ENCODE data around the gene ZSCAN32.
A peak's percentile ranks its signal among the peaks of the same experiment; 100 is the strongest.

Gene ZSCAN32

DNA sequence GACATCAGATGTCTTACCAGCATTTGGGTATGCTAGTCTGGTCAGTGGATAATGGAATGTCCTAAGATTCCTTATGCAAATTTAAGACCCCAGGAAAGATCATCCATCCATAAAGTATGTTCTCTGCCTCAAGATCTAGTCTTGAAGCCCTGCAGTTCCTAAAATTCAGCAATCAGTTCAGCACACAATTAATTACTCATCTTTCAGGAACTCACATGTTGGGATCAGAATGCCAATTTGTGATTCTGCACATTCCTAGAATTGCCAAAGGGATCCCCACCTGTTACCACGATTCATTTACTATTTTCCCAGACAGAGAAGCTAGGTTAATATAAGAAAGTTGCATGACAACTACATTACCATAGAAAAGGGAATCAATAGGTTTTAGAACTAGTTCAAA is 41.9 kb downstream of the ZSCAN32 start:
- TF ChIP-seq, protein P1, sequence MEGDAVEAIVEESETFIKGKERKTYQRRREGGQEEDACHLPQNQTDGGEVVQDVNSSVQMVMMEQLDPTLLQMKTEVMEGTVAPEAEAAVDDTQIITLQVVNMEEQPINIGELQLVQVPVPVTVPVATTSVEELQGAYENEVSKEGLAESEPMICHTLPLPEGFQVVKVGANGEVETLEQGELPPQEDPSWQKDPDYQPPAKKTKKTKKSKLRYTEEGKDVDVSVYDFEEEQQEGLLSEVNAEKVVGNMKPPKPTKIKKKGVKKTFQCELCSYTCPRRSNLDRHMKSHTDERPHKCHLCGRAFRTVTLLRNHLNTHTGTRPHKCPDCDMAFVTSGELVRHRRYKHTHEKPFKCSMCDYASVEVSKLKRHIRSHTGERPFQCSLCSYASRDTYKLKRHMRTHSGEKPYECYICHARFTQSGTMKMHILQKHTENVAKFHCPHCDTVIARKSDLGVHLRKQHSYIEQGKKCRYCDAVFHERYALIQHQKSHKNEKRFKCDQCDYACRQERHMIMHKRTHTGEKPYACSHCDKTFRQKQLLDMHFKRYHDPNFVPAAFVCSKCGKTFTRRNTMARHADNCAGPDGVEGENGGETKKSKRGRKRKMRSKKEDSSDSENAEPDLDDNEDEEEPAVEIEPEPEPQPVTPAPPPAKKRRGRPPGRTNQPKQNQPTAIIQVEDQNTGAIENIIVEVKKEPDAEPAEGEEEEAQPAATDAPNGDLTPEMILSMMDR (IDR thresholded peaks at IDR 0.05; ENCODE audit: low read depth, low read length): no peak
- peak in 1 of 2 donors; percentile 2 for DNase-seq (ENCODE audit: low read depth in 2 of 2)
- no peak overlapping the region for H3K4me3 ChIP-seq (replicated peaks in 1 of 2; ENCODE audit: low read depth in 2 of 2, low read length in 2 of 2)

DNA sequence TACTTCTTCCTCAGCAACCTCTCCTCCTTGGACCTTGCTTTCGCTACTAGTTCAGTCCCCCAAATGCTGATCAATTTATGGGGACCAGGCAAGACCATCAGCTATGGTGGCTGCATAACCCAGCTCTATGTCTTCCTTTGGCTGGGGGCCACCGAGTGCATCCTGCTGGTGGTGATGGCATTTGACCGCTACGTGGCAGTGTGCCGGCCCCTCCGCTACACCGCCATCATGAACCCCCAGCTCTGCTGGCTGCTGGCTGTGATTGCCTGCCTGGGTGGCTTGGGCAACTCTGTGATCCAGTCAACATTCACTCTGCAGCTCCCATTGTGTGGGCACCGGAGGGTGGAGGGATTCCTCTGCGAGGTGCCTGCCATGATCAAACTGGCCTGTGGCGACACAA is 44.7 kb downstream of the ZSCAN32 start:
- TF ChIP-seq, protein P1 (IDR thresholded peaks at IDR 0.05; ENCODE audit: low read depth, low read length): no peak
- H3K4me3 ChIP-seq (replicated peaks in 1 of 2; ENCODE audit: low read depth in 2 of 2, low read length in 2 of 2): no peak overlapping the region
- no peak for DNase-seq (ENCODE audit: low read depth in 2 of 2)

DNA sequence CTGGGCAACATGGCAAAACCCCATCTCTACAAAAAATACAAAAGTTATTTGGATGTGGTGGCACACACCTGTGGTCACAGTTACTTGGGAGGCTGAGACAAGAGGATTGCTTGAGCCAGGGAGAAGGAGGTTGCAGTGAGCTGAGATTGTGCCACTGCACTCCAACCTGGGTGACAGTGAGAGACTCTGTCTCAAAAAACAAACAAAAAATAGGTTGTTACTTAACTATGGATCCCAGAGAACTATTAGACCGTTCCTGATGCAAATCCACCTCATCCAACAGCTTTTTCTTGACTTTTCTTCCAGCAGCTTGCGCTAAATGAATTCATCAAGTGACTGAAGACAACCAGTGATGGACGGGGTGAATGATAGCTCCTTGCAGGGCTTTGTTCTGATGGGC is 45.2 kb downstream of the ZSCAN32 start, which contains the start of gene OR2C1:
Gene OR2C1, plus strand, starts transcription at position 301 of the 400 bp plus-strand sequence. Its CDS starts 52 bp downstream, at position 353.
- TF ChIP-seq, protein P1 (IDR thresholded peaks at IDR 0.05; ENCODE audit: low read depth, low read length): no peak
- DNase-seq (ENCODE audit: low read depth in 2 of 2): no peak
- no peak within 1 kb of the TSS for H3K4me3 ChIP-seq (replicated peaks in 1 of 2; ENCODE audit: low read depth in 2 of 2, low read length in 2 of 2)

DNA sequence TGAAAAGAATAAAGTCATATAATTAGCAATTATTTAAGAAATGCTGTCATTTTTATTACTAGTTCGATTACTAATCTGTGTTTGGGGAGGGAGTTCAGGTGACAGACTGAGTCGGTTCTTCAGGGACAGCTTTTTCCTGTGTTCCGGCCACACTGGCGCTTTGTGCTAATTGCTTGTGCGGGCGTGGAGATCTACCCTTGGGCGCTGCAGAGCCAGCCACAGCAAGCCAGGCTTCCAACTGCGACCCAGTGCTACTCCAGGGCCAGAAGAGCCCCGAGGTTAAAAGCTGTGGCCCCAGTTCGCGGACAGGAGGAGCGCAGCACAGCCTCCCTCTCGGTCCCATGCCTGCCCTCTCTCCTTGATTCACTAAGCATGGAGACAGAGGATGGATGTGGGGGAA is 51.6 kb downstream of the ZSCAN32 start:
- TF ChIP-seq, protein P1 (IDR thresholded peaks at IDR 0.05; ENCODE audit: low read depth, low read length): no peak
- DNase-seq (ENCODE audit: low read depth in 2 of 2): no peak
- no peak overlapping the region for H3K4me3 ChIP-seq (replicated peaks in 1 of 2; ENCODE audit: low read depth in 2 of 2, low read length in 2 of 2)

DNA sequence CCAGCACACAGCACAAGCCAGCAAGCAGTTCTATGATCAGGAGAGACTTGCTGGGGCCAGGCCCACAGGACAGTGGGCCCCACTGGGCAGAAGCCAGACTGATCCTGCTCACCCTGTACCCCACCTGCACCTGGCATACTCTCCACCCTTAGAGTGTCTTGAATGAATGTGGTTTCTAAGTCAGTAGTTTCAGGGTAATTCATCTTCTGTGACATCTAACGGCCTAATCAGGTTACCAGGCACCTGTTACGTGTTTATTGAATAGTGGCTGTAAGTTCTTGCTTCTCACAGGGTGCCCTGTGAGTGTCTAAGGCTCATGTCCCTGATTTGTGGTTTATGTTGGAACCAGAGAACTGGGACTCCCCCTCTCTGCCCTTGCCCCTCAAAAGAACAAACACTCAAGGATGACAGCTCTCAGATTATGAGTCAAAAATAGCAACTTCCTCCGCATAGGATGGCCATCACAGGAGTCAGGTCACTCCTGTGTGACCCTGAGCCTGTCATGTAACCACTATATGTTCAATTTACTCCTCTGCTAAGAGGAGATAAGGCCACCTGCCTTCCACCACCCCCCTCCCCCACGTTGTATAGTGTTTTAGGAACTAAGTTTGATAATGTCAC is 52.1 kb downstream of the ZSCAN32 start:
- TF ChIP-seq, protein P1 (IDR thresholded peaks at IDR 0.05; ENCODE audit: low read depth, low read length): no peak
- H3K4me3 ChIP-seq (replicated peaks in 1 of 2; ENCODE audit: low read depth in 2 of 2, low read length in 2 of 2): no peak overlapping the region
- no peak for DNase-seq (ENCODE audit: low read depth in 2 of 2)

DNA sequence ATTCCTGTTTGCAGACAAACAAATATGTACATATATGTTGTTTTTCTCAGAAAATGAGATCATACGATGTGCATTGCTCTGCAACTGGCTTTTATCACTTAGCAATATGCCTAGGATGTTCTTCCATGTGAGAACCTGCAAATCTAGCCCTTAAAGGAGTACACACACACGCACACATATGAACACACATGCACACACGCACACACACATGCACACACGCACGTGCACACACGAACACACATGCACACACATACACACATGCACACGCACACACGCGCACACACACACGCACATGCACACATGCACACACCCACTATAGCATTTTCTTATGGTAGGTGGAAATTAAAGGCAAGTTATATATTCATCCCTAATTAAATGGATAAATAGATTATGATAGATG is 53.2 kb downstream of the ZSCAN32 start:
- TF ChIP-seq, protein P1 (IDR thresholded peaks at IDR 0.05; ENCODE audit: low read depth, low read length): no peak
- H3K4me3 ChIP-seq (replicated peaks in 1 of 2; ENCODE audit: low read depth in 2 of 2, low read length in 2 of 2): no peak overlapping the region
- DNase-seq (ENCODE audit: low read depth in 2 of 2): no peak

DNA sequence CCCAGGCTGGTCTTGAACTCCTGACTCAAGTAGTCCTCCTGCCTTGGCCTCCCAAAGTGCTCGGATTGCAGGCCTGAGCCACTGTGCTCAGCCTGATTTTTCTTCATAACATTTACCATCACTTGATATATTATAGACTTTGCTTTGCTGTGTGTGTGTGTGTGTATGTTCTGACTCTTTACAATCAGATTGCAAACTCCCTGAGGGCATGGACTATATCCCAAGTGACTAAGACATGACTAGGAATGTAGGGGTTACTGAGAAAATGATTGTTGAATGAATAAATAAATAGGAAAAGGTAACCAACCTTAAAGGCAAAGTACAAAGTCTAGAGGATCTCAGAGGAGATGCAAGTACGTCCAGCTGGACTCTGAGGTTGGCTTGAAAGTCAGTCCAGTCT is 54.8 kb downstream of the ZSCAN32 start:
- no peak overlapping the region for H3K4me3 ChIP-seq (replicated peaks in 1 of 2; ENCODE audit: low read depth in 2 of 2, low read length in 2 of 2)
- TF ChIP-seq, protein P1 (IDR thresholded peaks at IDR 0.05; ENCODE audit: low read depth, low read length): no peak
- no peak for DNase-seq (ENCODE audit: low read depth in 2 of 2)
